Lower lobe of right lung (tissue), 2 donors: ENCODE data around the gene TWF2. TPM values are rescaled to one million over a fixed set of nuclear protein-coding genes. Genes with fewer than 3 reads are reported as not detected.

ENCODE experiments used
- ATAC-seq, 2 donors: fragments of 200-7000 bp; cut with Tn5 transposase; one replicate each; pipeline ENCODE4 v1.9.1; 2020 to 2022; ENCODE audit warnings: mild to moderate bottlenecking in 2 of 2, moderate library complexity in 2 of 2
- DNase-seq: peaks from one replicate; pipeline ENCODE4 v3.0.0-alpha.2; 2020
- H3K27ac ChIP-seq: fragments of 200-600 bp; one replicate; pipeline ENCODE4 v1.8.0; 2022
- H3K27me3 ChIP-seq: fragments of 200-600 bp; one replicate; pipeline ENCODE4 v1.8.0; 2022; ENCODE audit warnings: low read depth
- H3K36me3 ChIP-seq: fragments of 200-600 bp; one replicate; pipeline ENCODE4 v1.8.0; 2022; ENCODE audit warnings: mild to moderate bottlenecking
- H3K4me1 ChIP-seq: fragments of 200-600 bp; one replicate; pipeline ENCODE4 v1.8.0; 2022
- H3K4me3 ChIP-seq: fragments of 200-600 bp; one replicate; pipeline ENCODE4 v1.8.0; 2022; ENCODE audit warnings: mild to moderate bottlenecking
- H3K9me3 ChIP-seq: fragments of 200-600 bp; one replicate; pipeline ENCODE4 v1.8.0; 2022
- CTCF ChIP-seq: fragments of 200-600 bp; IDR thresholded peaks from one replicate; pipeline ENCODE4 v1.8.0; 2022; ENCODE audit warnings: antibody characterized with exemption, mild to moderate bottlenecking
- intact Hi-C: fragments of 100-400 bp; cut with DNase I; formaldehyde crosslinking; loops from one replicate; pipeline ENCODE4 v1.11.0; 2022
- total RNA-seq: library from RNA; stranded (reverse); fragmentation: NEBNext Ultra II Directional; extraction: Animal tissue kit (Norgen Biotek cat#: 25700); gene quantifications from one replicate; pipeline ENCODE4 v1.2.1, GENCODE V29; 2021
- donor health status: DM: no; HTN: yes; CAD: no; lungs with severe emphysema.

TWF2 gene
- total RNA-seq, 1 donor from 2014 or later, result 62.2 TPM

- Histone ChIP-seq H3K9me3 (no peaks in the 10 kb centered on the region), H3K4me3 (no peak overlapping the region), H3K36me3 (peaks cover 3% of the 10 kb centered on the region), H3K27me3 (no peaks in the 10 kb centered on the region), H3K4me1 (peaks cover 26% of the 10 kb centered on the region), H3K27ac (peak overlapping the region; percentile 27)
- TF ChIP-seq CTCF, result no peak
- ATAC-seq, result no peak
- intact Hi-C loops, result no loop called here
- no peak for DNase-seq
Observed at GRCh38 chr3:52281981-52282801, 43.2 kb upstream of the TWF2 start.

DNA sequence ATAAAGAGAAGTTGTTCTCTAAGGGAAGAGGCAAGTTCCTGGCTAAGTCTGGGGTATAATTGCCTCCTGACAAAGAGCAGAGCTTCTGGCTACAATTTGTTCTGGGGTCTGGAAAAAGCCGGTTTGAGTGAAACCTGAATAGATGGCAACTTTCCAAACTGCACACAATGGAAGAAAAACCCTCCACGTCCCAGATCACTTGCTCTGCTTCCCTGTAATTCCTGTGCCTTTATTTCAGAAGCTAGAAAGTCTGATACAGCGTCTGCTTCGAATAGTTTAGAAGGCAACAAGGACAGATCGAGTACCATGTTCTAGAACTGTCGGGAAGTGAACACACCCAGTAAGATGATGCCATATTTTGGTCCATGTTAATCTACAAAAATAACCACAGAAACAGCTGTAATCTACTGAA lies 41.1 kb upstream of the TWF2 start:
- no peak overlapping the region for H3K4me3 ChIP-seq
- H3K9me3 ChIP-seq, result no peaks in the 10 kb centered on the region
- intact Hi-C loops, result no loop called here
- H3K36me3 ChIP-seq, result peaks cover 7% of the 10 kb centered on the region
- H3K27ac ChIP-seq, result peak overlapping the region; percentile 96
- peaks cover 38% of the 10 kb centered on the region for H3K4me1 ChIP-seq
- H3K27me3 ChIP-seq, result no peaks in the 10 kb centered on the region
- no peak for DNase-seq
- TF ChIP-seq CTCF, result no peak
- no peak for ATAC-seq

- Histone ChIP-seq H3K27me3 (no peaks in the 10 kb centered on the region), H3K9me3 (no peaks in the 10 kb centered on the region), H3K4me1 (peaks cover 43% of the 10 kb centered on the region), H3K4me3 (peak overlapping the region; percentile 92), H3K36me3 (peaks cover 12% of the 10 kb centered on the region), H3K27ac (peak overlapping the region; percentile 96)
- intact Hi-C loops, result no loop called here
- ATAC-seq, result no peak
- DNase-seq, result no peak
- TF ChIP-seq CTCF, result no peak
Observed at GRCh38 chr3:52279596-52279995, 40.6 kb upstream of the TWF2 start.

DNA sequence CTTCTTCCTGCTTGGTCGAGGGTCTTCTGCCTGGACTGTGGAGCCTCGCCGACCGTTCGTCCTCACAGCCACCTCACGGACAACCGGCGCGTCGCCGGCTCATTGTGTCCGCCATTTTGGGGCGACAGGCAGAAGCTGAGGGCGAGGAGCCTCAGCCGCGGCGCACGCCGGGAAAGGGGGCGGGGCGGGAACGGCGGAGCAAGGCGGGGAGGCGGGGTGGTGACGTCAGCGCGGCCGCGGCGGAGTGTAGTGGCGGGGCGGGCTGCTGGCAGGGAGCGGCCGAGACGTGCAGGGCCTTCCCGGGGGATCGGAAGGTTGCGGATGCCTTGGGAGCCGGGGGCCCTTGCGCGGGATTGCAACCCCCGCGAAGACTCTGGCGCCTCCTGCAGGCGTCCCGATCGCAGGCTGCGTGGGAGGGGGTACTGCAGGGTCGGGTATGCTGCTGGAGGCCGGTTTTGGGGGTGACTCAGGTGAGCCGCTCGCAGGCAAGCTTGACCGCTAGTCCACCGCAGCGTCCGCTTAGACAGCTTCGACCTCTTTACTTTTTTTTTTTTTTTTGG lies 39.6 kb upstream of the TWF2 start, which contains the start of gene WDR82:
Gene WDR82 (minus strand): TSS at position 140 of the 560 bp plus-strand sequence. CDS start 288 bp downstream, outside the sequence.
- intact Hi-C loops, result no loop called here
- peak within 1 kb of the TSS; percentile 92 for H3K4me3 ChIP-seq
- peaks cover 53% of the 10 kb centered on the region for H3K4me1 ChIP-seq
- H3K27ac ChIP-seq, result peak within 1 kb of the TSS; percentile 96
- peak; percentile 55 for TF ChIP-seq CTCF
- DNase-seq (peak; percentile 99), ATAC-seq (peak; percentile 97 to 98)
- peaks cover 20% of the 10 kb centered on the region for H3K36me3 ChIP-seq
- no peaks in the 10 kb centered on the region for H3K9me3 ChIP-seq
- no peaks in the 10 kb centered on the region for H3K27me3 ChIP-seq

GRCh38 chr3:52277972-52278509 lies 39.1 kb upstream of the TWF2 start:
- peaks cover 58% of the 10 kb centered on the region for H3K4me1 ChIP-seq

More at GRCh38 chr3:52277972-52278509, 39.1 kb upstream of the TWF2 start:
- ATAC-seq (peak; percentile 88 to 91), DNase-seq (peak; percentile 83)
- H3K9me3 ChIP-seq, result no peaks in the 10 kb centered on the region
- peaks cover 26% of the 10 kb centered on the region for H3K36me3 ChIP-seq
- TF ChIP-seq CTCF, result peak; percentile 49
- peak overlapping the region; percentile 92 for H3K4me3 ChIP-seq
- H3K27me3 ChIP-seq, result no peaks in the 10 kb centered on the region
- intact Hi-C loops, result no loop called here
- peak overlapping the region; percentile 96 for H3K27ac ChIP-seq
